NCI-H524 (cell line): Measurements from ENCODE around the gene DOK3.
"Not testable (repeated sequence)": the region's sequence is repeated elsewhere in the genome, so short reads cannot be mapped to it uniquely, and the experiment has no call there.

Experiments
- DNase-seq, 2 experiments: peaks; one replicate each; lab custom pipeline; 2025; lab: John Stamatoyannopoulos, UW

The DOK3 gene

DNA sequence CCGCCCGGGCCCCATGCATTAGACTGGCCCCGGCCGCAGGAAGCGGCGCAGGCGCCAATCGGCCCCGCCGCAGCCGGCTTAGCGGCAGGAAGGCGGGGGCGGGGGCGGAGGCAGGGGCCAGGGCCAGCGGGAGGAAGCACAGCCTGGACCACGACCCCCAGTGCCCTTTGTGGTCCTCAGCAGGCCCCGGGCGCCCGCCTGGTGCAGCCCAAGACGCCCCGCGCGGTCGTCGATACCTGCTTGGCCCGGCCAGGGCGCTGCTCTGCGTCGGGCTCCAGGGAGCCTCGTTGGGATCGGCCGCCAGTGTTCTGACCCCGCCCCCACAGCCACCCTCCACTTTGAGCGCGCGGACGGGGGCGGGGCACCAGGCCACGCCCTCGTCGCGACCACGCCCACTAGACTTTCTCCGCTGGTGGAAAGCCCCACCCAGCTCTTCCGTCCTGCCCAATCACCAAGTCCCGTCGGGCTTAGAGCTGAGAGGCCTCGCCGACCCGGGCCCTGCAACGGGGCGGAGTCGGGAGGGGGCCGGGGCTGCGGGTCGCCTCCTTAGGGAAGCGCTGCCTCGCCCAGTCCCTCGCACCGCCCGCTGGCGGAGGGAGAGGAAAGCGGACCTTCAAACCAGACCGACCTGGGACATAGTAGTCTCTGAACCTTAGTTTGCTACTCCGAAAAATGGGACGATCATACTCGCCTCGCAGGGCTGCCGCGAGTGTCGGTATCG lies 12.2 kb downstream of the DOK3 start, which contains the start of gene PDLIM7:
Gene PDLIM7 (minus strand): TSS at position 313 of the 721 bp plus-strand sequence. CDS start 1,092 bp downstream, outside the sequence.
- DNase-seq, result peak; percentile 88 to 94

- DNase-seq, result peak; percentile 34 to 69
Observed at GRCh38 chr5:177496727-177497291, 12.8 kb downstream of the DOK3 start.

- no peak for DNase-seq
Observed at GRCh38 chr5:177496070-177496726, 13.4 kb downstream of the DOK3 start.

GRCh38 chr5:177495243-177496060 lies 14.2 kb downstream of the DOK3 start:
- no peak for DNase-seq

DNA sequence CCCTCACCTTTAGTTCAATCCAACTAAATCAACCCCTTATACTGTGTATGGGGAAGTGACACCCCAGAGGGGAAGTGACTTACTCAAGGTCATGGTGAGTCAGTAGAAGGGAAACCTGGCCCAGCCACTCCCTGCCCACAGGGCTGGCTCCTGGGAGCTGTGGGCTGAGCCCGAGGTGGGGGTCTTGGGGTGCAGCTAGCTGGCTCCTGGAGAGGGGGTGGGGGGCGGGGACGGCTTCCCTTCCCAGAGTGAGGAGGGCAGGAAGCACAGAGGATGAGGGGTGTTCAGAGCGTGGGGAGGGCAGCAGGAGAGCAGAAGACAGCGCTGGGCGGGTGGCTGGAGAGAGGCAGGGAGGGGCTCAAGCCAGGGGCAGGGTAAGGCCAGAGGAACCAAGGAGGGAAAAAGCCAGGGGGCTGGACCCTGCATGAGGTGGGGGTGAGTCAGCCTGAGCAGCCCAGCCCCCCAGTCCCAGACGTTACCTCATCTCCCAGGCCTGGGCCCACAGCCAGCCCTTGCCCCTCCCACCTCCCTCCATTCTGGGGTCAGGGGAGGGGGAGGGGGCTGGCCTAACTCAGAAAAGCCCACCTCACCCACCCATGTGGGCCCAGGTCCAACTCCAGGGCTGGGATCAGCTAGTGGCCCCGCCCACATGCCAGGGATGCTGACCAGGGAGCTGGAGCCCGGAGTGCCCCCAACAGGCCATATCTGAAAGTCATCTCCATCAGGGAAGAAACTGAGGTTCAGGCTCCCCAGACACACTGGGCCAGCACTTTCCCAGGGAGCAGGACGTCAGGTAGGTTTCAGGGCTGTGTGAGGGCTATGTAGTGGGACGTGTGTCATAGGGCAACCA lies 15.1 kb downstream of the DOK3 start:
- peak in 1 of 2 experiments; percentile 20 for DNase-seq

DNA sequence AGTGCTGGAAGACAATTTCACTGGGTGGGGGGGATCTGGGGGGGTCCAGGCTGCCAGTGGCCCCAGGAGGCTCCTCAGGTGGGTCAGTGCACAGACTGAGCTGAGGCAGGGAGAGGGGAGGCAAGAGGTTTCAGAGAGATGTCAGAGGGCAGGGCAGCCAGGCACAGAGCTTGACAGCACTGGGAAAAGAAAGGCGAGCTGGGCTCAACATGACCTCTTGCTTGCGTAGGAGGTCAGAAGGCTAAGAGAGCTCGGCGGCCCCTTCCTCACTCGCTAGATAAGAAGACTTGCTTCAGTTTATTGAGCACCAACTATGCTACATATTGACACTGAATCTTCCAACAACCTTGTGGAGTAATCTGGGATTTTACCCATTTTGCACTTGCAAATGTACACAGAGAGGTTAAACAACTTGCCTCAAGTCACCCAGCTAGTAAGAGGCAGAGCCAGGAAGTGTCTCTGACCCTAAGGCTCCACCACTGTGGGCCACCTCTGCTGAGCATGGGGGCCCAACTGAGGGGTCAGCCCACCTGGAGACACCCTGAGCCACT lies 15.8 kb downstream of the DOK3 start:
- DNase-seq, result no peak

GRCh38 chr5:177492841-177493240 lies 16.8 kb downstream of the DOK3 start:
- DNase-seq, result no peak

GRCh38 chr5:177491983-177492746 lies 17.5 kb downstream of the DOK3 start:
- DNase-seq, result no peak

DNA sequence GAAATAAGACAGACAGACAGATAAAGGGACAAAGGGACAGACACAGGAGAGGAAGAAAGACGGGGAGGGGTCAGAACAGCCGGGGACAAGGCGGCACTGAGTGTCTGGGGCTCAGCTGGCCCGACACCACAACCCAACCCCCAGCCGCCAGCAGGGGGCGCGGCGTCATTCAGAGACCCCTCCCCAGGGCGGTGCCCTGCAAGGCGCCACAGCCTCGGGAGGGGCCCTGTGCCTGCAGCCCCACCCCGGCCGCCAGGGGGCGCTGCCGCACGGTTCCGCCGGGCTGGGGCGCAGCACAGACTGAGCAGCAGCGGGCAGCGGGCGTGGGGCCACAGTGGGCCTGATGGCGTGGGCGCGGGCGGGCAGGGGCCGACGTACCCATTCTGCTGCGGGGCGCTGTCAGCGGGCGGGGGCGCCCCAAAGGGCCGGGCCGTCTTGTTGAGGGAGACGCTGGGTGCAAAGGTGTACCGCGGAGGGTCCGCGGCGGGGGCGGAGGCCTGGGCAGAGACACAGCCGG lies 18.1 kb downstream of the DOK3 start:
- peak in 1 of 2 experiments; percentile 15 for DNase-seq

DNA sequence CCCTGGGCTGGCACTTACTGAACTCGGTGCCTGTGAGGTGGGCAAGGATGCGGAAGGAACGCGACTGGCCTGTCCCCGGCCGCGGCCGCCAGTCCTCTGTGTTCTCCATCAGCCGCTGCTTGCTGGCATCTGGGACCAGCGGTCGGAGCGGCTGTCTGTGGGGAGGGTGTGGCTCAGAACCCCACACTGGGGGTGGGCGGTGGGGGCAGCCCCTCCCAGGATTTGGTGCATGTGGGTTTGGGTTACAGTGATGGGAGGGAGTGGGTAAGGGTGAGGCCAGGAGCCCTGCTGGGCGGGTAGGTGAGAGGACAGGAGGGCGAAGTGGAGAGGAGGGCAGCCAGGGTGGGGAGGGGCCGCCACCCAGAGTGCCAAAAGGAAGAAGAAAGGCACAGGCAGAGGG lies 18.6 kb downstream of the DOK3 start:
- no peak for DNase-seq

DNA sequence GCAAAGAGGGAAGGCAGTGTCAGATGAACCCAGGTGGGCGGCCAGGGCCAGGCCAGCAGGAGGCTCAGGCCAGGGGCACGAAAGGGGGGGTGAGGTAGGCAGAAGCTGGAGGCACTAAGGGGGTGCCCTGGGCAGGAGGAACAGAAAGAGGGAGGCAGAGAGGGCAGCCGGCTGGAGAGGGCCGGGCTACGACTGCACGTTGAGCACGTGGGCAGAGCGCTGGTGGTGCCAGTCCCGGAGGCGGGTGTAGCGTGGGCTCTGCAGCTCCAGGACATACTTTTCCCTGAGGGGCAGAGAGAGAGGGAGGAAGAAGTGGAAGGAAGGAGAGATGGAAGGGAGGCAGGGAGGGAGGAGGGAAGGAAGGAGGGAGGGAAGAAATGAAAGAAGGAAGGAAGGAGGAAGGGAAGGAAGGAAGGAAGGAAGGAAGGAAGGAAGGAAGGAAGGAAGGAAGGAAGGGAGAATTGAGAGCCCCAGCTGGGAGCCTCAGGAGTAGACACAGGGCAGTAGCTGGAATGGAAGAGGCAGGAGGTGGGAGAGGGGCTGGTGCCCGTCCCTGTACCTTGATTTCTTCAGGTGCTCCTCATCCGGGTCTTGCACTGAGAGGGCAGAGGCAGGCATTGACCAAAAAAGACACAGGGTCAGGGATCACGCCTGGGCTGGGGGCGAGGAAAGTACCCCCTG lies 19.2 kb downstream of the DOK3 start:
- DNase-seq, result no peak

GRCh38 chr5:177489119-177489716 lies 20.4 kb downstream of the DOK3 start:
- DNase-seq, result peak in 1 of 2 experiments; percentile 51

DNA sequence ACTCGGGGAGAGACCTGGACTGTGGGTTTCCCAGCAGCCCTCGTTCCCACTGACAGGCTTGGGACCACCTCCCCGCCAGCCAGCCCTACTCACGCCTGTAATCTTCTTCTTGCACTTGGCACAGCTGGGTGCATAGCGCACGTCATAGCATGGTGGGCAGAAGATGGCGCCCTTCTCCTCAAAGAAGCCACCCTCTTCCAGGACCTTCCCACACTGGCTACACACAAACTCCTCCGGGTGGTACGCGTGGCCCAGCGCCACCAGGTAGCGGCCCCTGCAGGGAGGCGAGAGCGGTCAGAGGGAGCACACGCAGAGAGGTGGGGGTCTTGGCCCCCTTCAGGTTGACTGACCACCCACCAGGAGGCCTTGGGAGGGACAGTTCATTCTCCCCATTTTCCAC lies 21.7 kb downstream of the DOK3 start:
- no peak for DNase-seq

GRCh38 chr5:177487144-177487543 lies 22.5 kb downstream of the DOK3 start:
- DNase-seq, result no peak

DNA sequence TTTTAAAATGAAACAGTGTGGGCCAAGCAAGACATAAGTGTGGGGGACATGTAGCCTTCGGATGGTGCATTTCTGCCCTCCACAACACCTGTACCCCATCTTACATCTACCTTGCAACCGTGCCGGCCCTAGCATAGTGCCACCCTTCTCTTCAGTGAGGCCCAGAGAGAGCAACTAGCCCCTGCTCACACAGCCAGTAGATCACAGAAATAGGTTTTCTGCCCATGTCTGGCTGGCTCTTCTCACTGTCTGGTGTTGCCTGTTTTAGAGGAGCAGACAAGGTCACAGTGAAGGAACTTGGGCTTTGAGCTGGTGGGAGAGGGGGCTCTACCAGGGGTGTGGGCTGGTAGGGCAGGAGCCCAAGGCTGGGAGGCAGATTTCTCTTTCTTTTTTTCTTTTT lies 23.4 kb downstream of the DOK3 start:
- no peak for DNase-seq

- not testable (repeated sequence) for DNase-seq
Observed at GRCh38 chr5:177485753-177486152, 23.9 kb downstream of the DOK3 start.

DNA sequence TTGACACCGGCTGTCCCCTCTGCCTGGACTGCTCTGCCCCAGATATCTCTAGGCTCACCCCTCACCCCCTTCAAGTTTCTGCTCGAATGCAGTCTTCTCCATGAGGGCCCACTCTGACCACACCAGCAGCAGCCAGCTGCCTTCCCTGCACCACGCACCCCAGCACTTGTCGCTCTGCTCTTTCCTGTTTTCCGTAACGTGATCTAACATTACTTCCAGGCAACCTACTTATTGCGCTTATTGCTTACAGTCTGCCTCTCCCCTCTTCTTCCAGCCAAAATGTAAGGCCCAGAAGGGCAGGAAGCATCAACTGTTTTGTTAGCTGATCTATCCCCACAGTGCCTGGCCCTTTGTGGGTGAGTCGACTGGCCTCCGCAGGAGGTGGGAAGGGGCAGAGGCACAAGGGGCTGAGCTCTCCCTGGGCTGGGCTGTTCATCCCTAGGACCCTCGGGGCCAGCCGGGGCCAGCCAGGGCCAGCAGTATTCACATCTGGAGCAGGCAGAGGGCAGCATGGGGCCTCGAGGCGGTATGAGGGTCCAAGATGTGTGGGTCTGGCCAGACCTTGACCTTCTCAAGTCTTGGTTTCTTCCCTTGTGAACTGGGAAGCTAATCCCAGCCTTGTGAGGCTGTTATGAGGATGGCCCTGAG lies 24.6 kb downstream of the DOK3 start:
- peak in 1 of 2 experiments; percentile 42 for DNase-seq
